Neutrophil (primary cell): ENCODE data around the gene ZNF346.
"Not testable (repeated sequence)": the region's sequence is repeated elsewhere in the genome, so short reads cannot be mapped to it uniquely, and the experiment has no call there.

ENCODE experiments used
- H3K27ac ChIP-seq: fragments of 200-600 bp; sonication (generic); 2 replicates; pipeline ENCODE4 v1.5.1; 2016; ENCODE audit warnings: mild to moderate bottlenecking, moderate library complexity
- H3K27me3 ChIP-seq: fragments of 200-600 bp; sonication (generic); 2 replicates; pipeline ENCODE4 v1.6.0; 2016; ENCODE audit warnings: mild to moderate bottlenecking
- H3K36me3 ChIP-seq: fragments of 200-600 bp; sonication (generic); 2 replicates; pipeline ENCODE4 v1.5.1; 2017
- H3K4me1 ChIP-seq, 2 experiments: fragments of 200-600 bp in 1 of 2; sonication (generic) in 1 of 2; 1 replicate in 1 of 2; 2 replicates in 1 of 2; pipeline versions ENCODE4 v1.5.1 to v1.6.1; 2013 to 2016; ENCODE audit warnings: low read depth in 1 of 2, low read length in 1 of 2, mild to moderate bottlenecking in 1 of 2, moderate library complexity in 1 of 2; ENCODE audit not compliant: control insufficient read depth in 1 of 2, insufficient read depth in 1 of 2
- H3K4me3 ChIP-seq, 2 experiments: fragments of 200-600 bp in 1 of 2; sonication (generic) in 1 of 2; 1 replicate in 1 of 2; 2 replicates in 1 of 2; pipeline ENCODE4 v1.5.1; 2013 to 2016; ENCODE audit warnings: low read depth in 1 of 2, low read length in 1 of 2, mild to moderate bottlenecking in 1 of 2, moderate library complexity in 1 of 2
- H3K9me3 ChIP-seq: fragments of 200-600 bp; sonication (generic); 2 replicates; pipeline ENCODE4 v1.5.1; 2016
- CTCF ChIP-seq: fragments of 200-600 bp; sonication (generic); IDR thresholded peaks from 2 replicates; pipeline ENCODE4 v1.5.1; 2016; ENCODE audit warnings: antibody characterized with exemption

The ZNF346 gene

GRCh38 chr5:176996780-176997179, 25.7 kb upstream of the ZNF346 start:
- Histone ChIP-seq H3K4me1 (peaks cover 93 to 96% of the 10 kb centered on the region in 2 experiments), H3K27me3 (no peaks in the 10 kb centered on the region), H3K4me3 (peak overlapping the region in 1 of 2 experiments; percentile 51), H3K9me3 (no peaks in the 10 kb centered on the region), H3K36me3 (no peaks in the 10 kb centered on the region), H3K27ac (peak overlapping the region; percentile 95)
- no peak for TF ChIP-seq CTCF

- no peak for TF ChIP-seq CTCF
- Histone ChIP-seq H3K9me3 (no peaks in the 10 kb centered on the region), H3K27me3 (no peaks in the 10 kb centered on the region), H3K36me3 (peaks cover 5% of the 10 kb centered on the region), H3K4me3 (no peak overlapping the region), H3K4me1 (peaks cover 76 to 84% of the 10 kb centered on the region in 2 experiments), H3K27ac (peak overlapping the region; percentile 95)
Observed at GRCh38 chr5:176998828-176999227, 23.7 kb upstream of the ZNF346 start.

GRCh38 chr5:176999526-176999925, 23.0 kb upstream of the ZNF346 start:
- peaks cover 76 to 84% of the 10 kb centered on the region in 2 experiments for H3K4me1 ChIP-seq

GRCh38 chr5:177003649-177004048, 18.8 kb upstream of the ZNF346 start:
- H3K4me3 ChIP-seq, result no peak overlapping the region
- no peaks in the 10 kb centered on the region for H3K27me3 ChIP-seq
- H3K27ac ChIP-seq, result peak overlapping the region; percentile 20
- no peaks in the 10 kb centered on the region for H3K9me3 ChIP-seq
- H3K36me3 ChIP-seq, result peaks cover 5% of the 10 kb centered on the region
- peaks cover 46 to 57% of the 10 kb centered on the region in 2 experiments for H3K4me1 ChIP-seq
- no peak for TF ChIP-seq CTCF

More at GRCh38 chr5:176999526-176999925, 23.0 kb upstream of the ZNF346 start:
- H3K36me3 ChIP-seq, H3K27me3 ChIP-seq, H3K9me3 ChIP-seq: not testable (repeated sequence)
- peak overlapping the region; percentile 95 for H3K27ac ChIP-seq
- H3K4me3 ChIP-seq, result peak overlapping the region in 1 of 2 experiments; percentile 36

- H3K36me3 ChIP-seq, result peaks cover 5% of the 10 kb centered on the region
- TF ChIP-seq CTCF, result no peak
- H3K4me1 ChIP-seq, result peaks cover 35 to 43% of the 10 kb centered on the region in 2 experiments
- no peaks in the 10 kb centered on the region for H3K27me3 ChIP-seq
- H3K4me3 ChIP-seq, result peak overlapping the region; percentile 84 to 97
- H3K9me3 ChIP-seq, result no peaks in the 10 kb centered on the region
- peak overlapping the region; percentile 98 for H3K27ac ChIP-seq
Observed at GRCh38 chr5:177004961-177005360, 17.5 kb upstream of the ZNF346 start.

GRCh38 chr5:177005619-177006264, 16.8 kb upstream of the ZNF346 start:
- peak; percentile 80 for TF ChIP-seq CTCF

More at GRCh38 chr5:177005619-177006264, 16.8 kb upstream of the ZNF346 start:
- peaks cover 27 to 36% of the 10 kb centered on the region in 2 experiments for H3K4me1 ChIP-seq
- H3K9me3 ChIP-seq, result no peaks in the 10 kb centered on the region
- H3K36me3 ChIP-seq, result peaks cover 5% of the 10 kb centered on the region
- peak overlapping the region; percentile 98 for H3K27ac ChIP-seq
- H3K27me3 ChIP-seq, result no peaks in the 10 kb centered on the region
- H3K4me3 ChIP-seq, result peak overlapping the region; percentile 84 to 97
